GM18505 (cell line): ENCODE data around the gene SUPT4H1.

Experiments
- ATAC-seq: cut with Tn5 transposase; IDR thresholded peaks from one replicate; pipeline ENCODE4 v1.9.1; 2021; ENCODE audit not compliant: unreplicated experiment
- POLR2A ChIP-seq: IDR thresholded peaks from 4 replicates; pipeline ENCODE4 v1.6.1; 2011; ENCODE audit warnings: borderline replicate concordance; ENCODE audit not compliant: insufficient read depth, insufficient read length; ENCODE audit errors: extremely low read depth

The SUPT4H1 gene

GRCh38 chr17:58376472-58377000 lies 24.5 kb upstream of the SUPT4H1 start:
- ATAC-seq = no peak
- TF ChIP-seq POLR2A = no peak

GRCh38 chr17:58375811-58376210 lies 23.8 kb upstream of the SUPT4H1 start:
- TF ChIP-seq POLR2A = no peak
- ATAC-seq = no peak

- ATAC-seq = no peak
- no peak for TF ChIP-seq POLR2A
Measured at GRCh38 chr17:58375256-58375655, 23.3 kb upstream of the SUPT4H1 start.

- no peak for TF ChIP-seq POLR2A
- ATAC-seq = no peak
Measured at GRCh38 chr17:58373923-58374322, 21.9 kb upstream of the SUPT4H1 start.

- ATAC-seq = no peak
- no peak for TF ChIP-seq POLR2A
Measured at GRCh38 chr17:58373003-58373402, 21.0 kb upstream of the SUPT4H1 start.

- no peak for ATAC-seq
- TF ChIP-seq POLR2A = no peak
Measured at GRCh38 chr17:58371300-58371950, 19.4 kb upstream of the SUPT4H1 start.

GRCh38 chr17:58370716-58371115 lies 18.7 kb upstream of the SUPT4H1 start:
- no peak for ATAC-seq

GRCh38 chr17:58370309-58370708 lies 18.3 kb upstream of the SUPT4H1 start:
- no peak for ATAC-seq
- no peak for TF ChIP-seq POLR2A

More at GRCh38 chr17:58370716-58371115, 18.7 kb upstream of the SUPT4H1 start:
- TF ChIP-seq POLR2A = no peak

- no peak for ATAC-seq
Measured at GRCh38 chr17:58369214-58370031, 17.4 kb upstream of the SUPT4H1 start.

GRCh38 chr17:58368860-58369213 lies 16.8 kb upstream of the SUPT4H1 start:
- no peak for TF ChIP-seq POLR2A
- ATAC-seq = no peak

More at GRCh38 chr17:58369214-58370031, 17.4 kb upstream of the SUPT4H1 start:
- TF ChIP-seq POLR2A = no peak

GRCh38 chr17:58367461-58367860 lies 15.5 kb upstream of the SUPT4H1 start:
- no peak for ATAC-seq
- no peak for TF ChIP-seq POLR2A

GRCh38 chr17:58365980-58366595 lies 14.1 kb upstream of the SUPT4H1 start:
- TF ChIP-seq POLR2A = no peak
- ATAC-seq = no peak

- no peak for ATAC-seq
- no peak for TF ChIP-seq POLR2A
Measured at GRCh38 chr17:58365185-58365979, 13.4 kb upstream of the SUPT4H1 start.
